ENCODE data around the gene PTPRR.
A peak's percentile ranks its signal among the peaks of the same experiment; 100 is the strongest.
"Not testable (repeated sequence)": the region's sequence is repeated elsewhere in the genome, so short reads cannot be mapped to it uniquely, and the experiment has no call there.

PTPRR gene

GRCh38 chr12:70809887-70810286 is 110.7 kb downstream of the PTPRR start:
- CTCF ChIA-PET = no interaction called here
- POLR2A ChIA-PET = no interaction called here
- DNase-seq (ENCODE audit: low read depth, low spot score) = no peak
- TF ChIP-seq, protein P1, sequence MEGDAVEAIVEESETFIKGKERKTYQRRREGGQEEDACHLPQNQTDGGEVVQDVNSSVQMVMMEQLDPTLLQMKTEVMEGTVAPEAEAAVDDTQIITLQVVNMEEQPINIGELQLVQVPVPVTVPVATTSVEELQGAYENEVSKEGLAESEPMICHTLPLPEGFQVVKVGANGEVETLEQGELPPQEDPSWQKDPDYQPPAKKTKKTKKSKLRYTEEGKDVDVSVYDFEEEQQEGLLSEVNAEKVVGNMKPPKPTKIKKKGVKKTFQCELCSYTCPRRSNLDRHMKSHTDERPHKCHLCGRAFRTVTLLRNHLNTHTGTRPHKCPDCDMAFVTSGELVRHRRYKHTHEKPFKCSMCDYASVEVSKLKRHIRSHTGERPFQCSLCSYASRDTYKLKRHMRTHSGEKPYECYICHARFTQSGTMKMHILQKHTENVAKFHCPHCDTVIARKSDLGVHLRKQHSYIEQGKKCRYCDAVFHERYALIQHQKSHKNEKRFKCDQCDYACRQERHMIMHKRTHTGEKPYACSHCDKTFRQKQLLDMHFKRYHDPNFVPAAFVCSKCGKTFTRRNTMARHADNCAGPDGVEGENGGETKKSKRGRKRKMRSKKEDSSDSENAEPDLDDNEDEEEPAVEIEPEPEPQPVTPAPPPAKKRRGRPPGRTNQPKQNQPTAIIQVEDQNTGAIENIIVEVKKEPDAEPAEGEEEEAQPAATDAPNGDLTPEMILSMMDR (IDR thresholded peaks at IDR 0.05; ENCODE audit: insufficient read depth, low read length, missing control alignments) = no peak
- H3K4me3 ChIP-seq (ENCODE audit: low read depth, low read length) = no peak overlapping the region

- DNase-seq (ENCODE audit: low read depth, low spot score); CTCF ChIA-PET; POLR2A ChIA-PET; H3K4me3 ChIP-seq (ENCODE audit: low read depth, low read length): not testable (repeated sequence)
Measured at GRCh38 chr12:70807993-70808392, 112.5 kb downstream of the PTPRR start.

- no peak overlapping the region for H3K4me3 ChIP-seq (ENCODE audit: low read depth, low read length)
- no peak for DNase-seq (ENCODE audit: low read depth, low spot score)
- ChIA-PET CTCF (no interaction called here), POLR2A (no interaction called here)
- TF ChIP-seq, protein P1 (IDR thresholded peaks at IDR 0.05; ENCODE audit: insufficient read depth, low read length, missing control alignments) = no peak
Measured at GRCh38 chr12:70806827-70807226, 113.7 kb downstream of the PTPRR start.

- H3K4me3 ChIP-seq (ENCODE audit: low read depth, low read length) = no peak overlapping the region
- TF ChIP-seq, protein P1 (IDR thresholded peaks at IDR 0.05; ENCODE audit: insufficient read depth, low read length, missing control alignments) = no peak
- ChIA-PET POLR2A (no interaction called here), CTCF (no interaction called here)
- no peak for DNase-seq (ENCODE audit: low read depth, low spot score)
Measured at GRCh38 chr12:70806043-70806442, 114.5 kb downstream of the PTPRR start.

DNA sequence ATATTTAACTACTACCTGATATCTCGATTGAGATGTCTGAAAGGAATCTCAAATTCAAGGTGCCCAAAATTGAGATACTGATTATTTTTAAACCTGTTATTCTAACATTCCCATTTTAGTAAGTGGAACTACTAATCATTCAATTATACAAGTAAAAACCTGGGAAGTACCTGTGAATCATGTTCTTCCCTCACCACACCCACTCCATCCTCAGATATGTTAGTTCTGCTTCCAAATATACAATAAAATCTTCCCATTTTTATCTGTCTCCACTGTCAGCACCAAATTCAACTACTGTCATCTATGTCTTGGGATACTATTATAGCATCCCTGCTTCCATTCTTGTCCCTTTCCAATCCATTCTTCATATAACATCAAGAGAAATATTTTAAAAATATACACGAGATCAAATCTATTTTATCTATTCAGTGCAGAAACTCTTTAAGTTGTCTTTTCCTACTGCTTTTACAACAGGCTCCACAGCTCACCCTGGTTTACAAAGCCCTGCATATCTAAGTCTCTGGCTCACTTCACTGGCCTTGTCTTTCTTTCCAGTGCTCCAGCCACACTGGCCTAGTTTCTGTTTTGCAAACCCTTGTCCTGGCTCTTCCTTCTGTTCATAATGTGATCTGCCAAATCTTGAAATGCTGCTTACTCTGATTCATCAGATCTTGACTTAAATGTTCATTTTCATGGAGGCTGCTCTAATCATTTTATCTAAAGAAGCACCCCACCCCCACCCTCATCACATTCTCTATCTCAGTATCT is 122.3 kb downstream of the PTPRR start:
- TF ChIP-seq, protein P1 (IDR thresholded peaks at IDR 0.05; ENCODE audit: insufficient read depth, low read length, missing control alignments) = no peak
- CTCF ChIA-PET = no interaction called here
- DNase-seq (ENCODE audit: low read depth, low spot score) = peak; percentile 2
- POLR2A ChIA-PET = no interaction called here
- H3K4me3 ChIP-seq (ENCODE audit: low read depth, low read length) = no peak overlapping the region

DNA sequence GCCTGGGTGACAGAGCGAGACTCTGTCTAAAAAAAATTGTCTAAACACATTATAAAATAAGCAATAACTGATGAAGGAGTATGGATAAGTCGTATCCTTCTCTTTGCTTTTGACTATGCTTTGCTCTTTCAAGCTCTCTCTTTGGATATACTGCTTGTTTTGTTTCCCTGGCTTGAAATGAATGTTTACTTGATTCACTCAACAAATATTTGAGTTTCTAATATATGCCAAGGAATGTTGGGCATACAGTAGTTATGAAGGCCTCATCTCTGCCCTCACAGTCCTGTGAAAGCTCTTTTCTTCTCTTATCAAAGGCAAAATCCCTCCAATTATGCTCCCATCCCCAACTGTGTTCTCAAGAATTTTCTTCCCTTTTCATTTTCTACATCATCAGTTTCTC is 123.5 kb downstream of the PTPRR start:
- no peak for DNase-seq (ENCODE audit: low read depth, low spot score)
- ChIA-PET CTCF (no interaction called here), POLR2A (no interaction called here)
- H3K4me3 ChIP-seq (ENCODE audit: low read depth, low read length) = no peak overlapping the region
- TF ChIP-seq, protein P1 (IDR thresholded peaks at IDR 0.05; ENCODE audit: insufficient read depth, low read length, missing control alignments) = no peak

DNA sequence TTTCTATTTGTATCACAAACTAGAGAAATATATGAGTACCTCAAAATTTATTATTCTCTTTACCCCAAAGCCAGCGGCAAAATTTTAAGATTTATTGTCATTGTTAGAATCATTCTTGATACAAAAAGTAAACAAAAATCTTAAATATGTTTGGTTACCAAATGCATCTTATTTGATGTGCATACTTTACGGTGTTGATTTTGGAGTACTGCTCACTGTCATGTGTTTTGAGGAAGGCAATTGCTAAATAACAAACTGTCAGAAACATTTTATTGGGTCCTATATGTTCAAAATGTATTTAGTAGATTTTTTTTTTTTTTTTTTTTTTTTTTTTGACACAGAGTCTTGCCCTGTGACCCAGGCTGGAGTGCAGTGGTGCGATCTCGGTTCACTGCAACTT is 124.9 kb downstream of the PTPRR start:
- CTCF ChIA-PET = no interaction called here
- DNase-seq (ENCODE audit: low read depth, low spot score) = no peak
- TF ChIP-seq, protein P1 (IDR thresholded peaks at IDR 0.05; ENCODE audit: insufficient read depth, low read length, missing control alignments) = no peak
- POLR2A ChIA-PET = no interaction called here
- no peak overlapping the region for H3K4me3 ChIP-seq (ENCODE audit: low read depth, low read length)
